Measurements from ENCODE around the gene BIN1. TPM values are rescaled to one million over a fixed set of nuclear protein-coding genes. Genes with fewer than 3 reads are reported as not detected.

Gene BIN1
- total RNA-seq, 1 experiment from 2014 or later = 58.9 TPM

DNA sequence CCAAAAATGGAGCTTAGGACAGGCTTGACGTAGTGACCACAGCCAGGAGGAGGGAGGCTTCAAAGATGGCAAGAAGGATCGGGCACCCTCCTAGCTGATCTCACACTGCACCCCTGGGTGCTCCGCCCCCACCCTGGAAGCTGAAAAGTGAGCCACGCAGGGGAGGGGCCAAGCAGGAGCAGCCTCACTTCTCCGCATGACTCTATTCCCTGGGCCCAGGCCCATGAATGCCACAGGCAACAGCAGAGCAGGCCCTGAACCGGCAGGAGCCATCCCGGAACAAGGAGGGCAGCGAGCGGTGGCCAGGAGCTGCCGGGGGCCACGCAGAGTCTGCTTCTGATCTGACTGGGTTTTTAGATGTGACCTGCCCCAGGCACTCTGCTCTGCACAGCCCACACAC lies 30.0 kb downstream of the BIN1 start:
- Histone ChIP-seq H3F3A (ENCODE audit: low read length, unreplicated experiment) (no peaks in the 10 kb centered on the region), H3K9me2 (replicated peaks; ENCODE audit: low read length) (no peaks in the 10 kb centered on the region), H3K4me3 (ENCODE audit: low read length) (no peak overlapping the region), H4K20me1 (ENCODE audit: low read length) (peaks cover 5% of the 10 kb centered on the region; the same call in 1 of the 2 replicates), H2AFZ (ENCODE audit: low read length) (no peak overlapping the region), H3K4me1 (ENCODE audit: insufficient read depth, low read length) (no peaks in the 10 kb centered on the region), H3K79me2 (ENCODE audit: low read length) (peaks cover 16% of the 10 kb centered on the region; the same call in 1 of the 2 replicates), H3K4me2 (ENCODE audit: low read length) (no peak overlapping the region), H3K36me3 (ENCODE audit: low read depth, low read length) (no peaks in the 10 kb centered on the region), H3K9me3 (ENCODE audit: low read length) (no peaks in the 10 kb centered on the region), H3K27me3 (ENCODE audit: low read length) (no peaks in the 10 kb centered on the region), H3K27ac (ENCODE audit: low read length) (no peak overlapping the region), H3K9ac (ENCODE audit: low read length) (no peak overlapping the region)
- DNase-seq (no peak), ATAC-seq (no peak)
- ChIA-PET POLR2A (ENCODE audit: unreplicated experiment) (interaction anchor here (0.6 kb wide), 1 partner anchor 59 kb away, joined by 3 read pairs; no protein-coding TSS in a partner anchor), CTCF (no interaction called here)
- no TSS peak for BruUV-seq (replicated peaks)
- TF ChIP-seq CTCF (conservative IDR thresholded peaks at IDR 0.05; ENCODE audit: low read depth, low read length) (no peak), EZH2phosphoT487 (IDR thresholded peaks at IDR 0.05; ENCODE audit: borderline replicate concordance, low read length) (no peak), EZH2 (IDR thresholded peaks at IDR 0.05; ENCODE audit: low read length, unreplicated experiment) (no peak)
- intact Hi-C loops (cut with micrococcal nuclease) = no loop called here

GRCh38 chr2:127076290-127076689 lies 30.7 kb downstream of the BIN1 start:
- H3K4me1 ChIP-seq (ENCODE audit: insufficient read depth, low read length) = no peaks in the 10 kb centered on the region
- no peak overlapping the region for H3K4me3 ChIP-seq (ENCODE audit: low read length)
- TF ChIP-seq EZH2phosphoT487 (IDR thresholded peaks at IDR 0.05; ENCODE audit: borderline replicate concordance, low read length) (no peak), EZH2 (IDR thresholded peaks at IDR 0.05; ENCODE audit: low read length, unreplicated experiment) (no peak), CTCF (conservative IDR thresholded peaks at IDR 0.05; ENCODE audit: low read depth, low read length) (no peak)
- CTCF ChIA-PET = no interaction called here
- no peak overlapping the region for H2AFZ ChIP-seq (ENCODE audit: low read length)
- DNase-seq (no peak), ATAC-seq (no peak)
- intact Hi-C loops (cut with micrococcal nuclease) = no loop called here
- BruUV-seq (replicated peaks) = no TSS peak
- no peak overlapping the region for H3K27ac ChIP-seq (ENCODE audit: low read length)
- H3K4me2 ChIP-seq (ENCODE audit: low read length) = no peak overlapping the region
- no peaks in the 10 kb centered on the region for H3K27me3 ChIP-seq (ENCODE audit: low read length)
- POLR2A ChIA-PET (ENCODE audit: unreplicated experiment) = no interaction called here
- peaks cover 16% of the 10 kb centered on the region; the same call in 1 of the 2 replicates for H3K79me2 ChIP-seq (ENCODE audit: low read length)
- no peaks in the 10 kb centered on the region for H3K9me3 ChIP-seq (ENCODE audit: low read length)
- H4K20me1 ChIP-seq (ENCODE audit: low read length) = peaks cover 5% of the 10 kb centered on the region; the same call in 1 of the 2 replicates
- no peaks in the 10 kb centered on the region for H3K9me2 ChIP-seq (replicated peaks; ENCODE audit: low read length)
- no peak overlapping the region for H3K9ac ChIP-seq (ENCODE audit: low read length)
- no peaks in the 10 kb centered on the region for H3F3A ChIP-seq (ENCODE audit: low read length, unreplicated experiment)
- no peaks in the 10 kb centered on the region for H3K36me3 ChIP-seq (ENCODE audit: low read depth, low read length)

DNA sequence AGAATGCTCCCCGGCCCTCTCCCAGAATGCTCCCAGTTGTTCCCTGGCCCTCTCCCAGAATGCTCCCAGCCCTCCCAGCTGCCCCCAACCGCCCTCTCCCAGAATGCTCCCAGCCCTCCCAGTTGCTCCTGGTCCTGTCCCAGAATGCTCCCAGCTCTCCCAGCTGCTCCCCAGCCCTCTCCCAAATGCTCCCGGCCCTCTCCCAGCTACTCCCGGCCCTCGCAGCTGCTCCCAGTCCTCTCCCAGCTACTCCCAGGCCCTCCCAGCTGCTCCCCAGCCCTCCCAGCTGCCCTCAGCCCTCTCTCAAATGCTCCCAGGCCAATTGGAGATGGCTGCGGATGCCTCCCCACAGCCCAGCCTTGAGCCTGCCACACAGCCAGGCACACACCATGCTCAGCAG lies 31.1 kb downstream of the BIN1 start:
- peaks cover 5% of the 10 kb centered on the region; the same call in 1 of the 2 replicates for H4K20me1 ChIP-seq (ENCODE audit: low read length)
- H3K36me3 ChIP-seq (ENCODE audit: low read depth, low read length) = no peaks in the 10 kb centered on the region
- no peak overlapping the region for H3K27ac ChIP-seq (ENCODE audit: low read length)
- ChIA-PET POLR2A (ENCODE audit: unreplicated experiment) (no interaction called here), CTCF (no interaction called here)
- no peaks in the 10 kb centered on the region for H3K9me2 ChIP-seq (replicated peaks; ENCODE audit: low read length)
- H3K27me3 ChIP-seq (ENCODE audit: low read length) = no peaks in the 10 kb centered on the region
- no peak overlapping the region for H3K4me2 ChIP-seq (ENCODE audit: low read length)
- H3K9ac ChIP-seq (ENCODE audit: low read length) = no peak overlapping the region
- DNase-seq = no peak
- H3K9me3 ChIP-seq (ENCODE audit: low read length) = no peaks in the 10 kb centered on the region
- intact Hi-C loops (cut with micrococcal nuclease) = no loop called here
- H2AFZ ChIP-seq (ENCODE audit: low read length) = no peak overlapping the region
- BruUV-seq (replicated peaks) = no TSS peak
- no peaks in the 10 kb centered on the region for H3K4me1 ChIP-seq (ENCODE audit: insufficient read depth, low read length)
- H3F3A ChIP-seq (ENCODE audit: low read length, unreplicated experiment) = no peaks in the 10 kb centered on the region
- no peak for ATAC-seq
- H3K4me3 ChIP-seq (ENCODE audit: low read length) = no peak overlapping the region
- TF ChIP-seq EZH2phosphoT487 (IDR thresholded peaks at IDR 0.05; ENCODE audit: borderline replicate concordance, low read length) = no peak
- no peak for TF ChIP-seq EZH2 (IDR thresholded peaks at IDR 0.05; ENCODE audit: low read length, unreplicated experiment)
- no peak for TF ChIP-seq CTCF (conservative IDR thresholded peaks at IDR 0.05; ENCODE audit: low read depth, low read length)
- peaks cover 16% of the 10 kb centered on the region; the same call in 1 of the 2 replicates for H3K79me2 ChIP-seq (ENCODE audit: low read length)
